Measurements from ENCODE around the gene C3orf18.

C3orf18 gene

DNA sequence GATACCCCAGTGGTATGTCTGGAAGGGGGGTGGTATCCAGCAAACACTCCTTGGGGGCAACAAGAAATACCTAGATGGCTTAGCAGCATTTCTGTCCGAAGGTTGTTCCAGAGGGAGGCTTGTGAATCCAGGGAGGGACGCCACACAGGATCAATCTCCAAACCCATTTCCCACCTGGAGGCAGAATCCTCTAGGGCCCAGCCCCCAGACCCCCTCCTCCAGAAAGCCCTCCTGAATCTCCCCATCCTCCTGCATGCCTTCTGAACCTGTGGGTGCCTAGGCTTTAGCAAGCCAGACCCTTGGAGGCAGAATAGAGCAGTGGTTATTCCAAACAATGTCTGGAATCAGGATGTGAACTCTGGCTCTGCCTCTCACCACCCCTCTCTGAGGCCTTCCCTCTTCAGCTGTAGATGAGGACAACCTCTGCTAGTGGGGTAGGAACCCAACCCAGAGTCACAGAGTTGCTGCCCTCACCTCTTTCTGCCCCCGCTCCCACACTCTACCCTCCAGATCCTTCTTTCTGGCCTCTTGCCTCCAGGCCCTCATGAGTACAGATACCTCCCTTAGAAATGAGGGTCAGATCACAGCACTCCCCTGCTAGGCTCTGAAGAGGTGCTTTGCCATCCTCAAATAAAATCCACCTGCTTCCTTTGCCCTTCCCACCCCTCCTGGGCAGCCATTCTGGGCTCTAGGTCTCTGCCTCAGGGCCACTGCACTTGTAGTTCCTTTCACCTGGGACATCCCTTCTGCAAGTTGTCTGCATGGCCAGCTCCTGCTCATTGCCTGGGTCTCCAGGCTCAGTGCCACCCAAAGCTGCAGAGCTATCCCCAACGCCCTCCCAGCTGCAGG lies 35.9 kb upstream of the C3orf18 start:
- DNase-seq: no peak

GRCh38 chr3:50602595-50603191 lies 35.1 kb upstream of the C3orf18 start:
- DNase-seq: no peak

- peak; percentile 60 for DNase-seq
Observed at GRCh38 chr3:50600841-50601591, 33.5 kb upstream of the C3orf18 start.

GRCh38 chr3:50600141-50600753 lies 32.7 kb upstream of the C3orf18 start:
- DNase-seq: no peak

DNA sequence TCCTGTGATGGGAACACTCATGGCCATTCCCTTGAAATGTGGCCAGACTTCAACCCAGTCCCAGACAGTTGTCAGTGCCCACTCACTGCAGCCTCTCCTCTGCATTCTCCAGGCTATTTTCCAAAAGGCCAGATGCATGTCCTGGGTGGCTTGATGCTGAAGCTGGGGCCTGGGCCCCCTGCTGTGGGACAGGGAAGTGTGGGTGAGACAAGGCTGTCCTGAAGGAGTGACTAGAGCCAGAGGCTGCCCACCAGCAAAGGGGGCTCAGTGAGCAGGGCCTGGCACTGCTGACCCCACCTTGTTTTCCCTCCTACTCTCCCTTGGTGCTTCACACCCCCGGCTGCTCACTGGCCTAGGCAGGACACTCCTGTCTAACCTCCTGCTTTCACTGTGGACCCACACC lies 32.2 kb upstream of the C3orf18 start:
- DNase-seq: no peak

DNA sequence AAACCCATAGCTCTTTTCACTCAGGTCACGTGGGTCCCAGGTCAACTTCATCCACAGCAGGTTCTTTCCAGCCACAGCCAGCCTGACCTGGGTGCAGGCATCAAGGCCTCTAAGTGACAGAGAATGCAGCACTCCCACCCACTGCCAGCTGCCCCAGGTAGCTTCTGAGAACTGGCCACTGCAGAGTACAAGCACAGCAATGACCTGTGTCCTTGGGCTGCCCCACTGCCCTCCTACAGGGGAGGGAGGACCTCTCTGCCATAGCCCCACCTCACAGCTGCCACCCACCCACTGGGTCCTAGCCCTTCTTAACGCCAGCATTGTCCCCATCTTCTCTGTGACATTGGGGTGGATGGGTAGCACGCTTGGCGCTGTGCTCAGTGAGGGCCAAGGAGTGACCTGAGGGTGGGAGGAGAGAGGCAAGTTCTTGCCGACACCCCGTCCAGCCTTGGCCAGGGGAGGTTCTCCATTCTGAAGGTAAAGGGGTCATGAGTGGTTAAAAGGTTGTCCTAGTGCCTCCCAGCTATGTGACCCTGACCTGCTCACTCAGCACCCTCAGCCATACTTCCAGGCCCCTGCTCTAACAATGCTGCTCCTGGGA lies 31.7 kb upstream of the C3orf18 start:
- no peak for DNase-seq

DNA sequence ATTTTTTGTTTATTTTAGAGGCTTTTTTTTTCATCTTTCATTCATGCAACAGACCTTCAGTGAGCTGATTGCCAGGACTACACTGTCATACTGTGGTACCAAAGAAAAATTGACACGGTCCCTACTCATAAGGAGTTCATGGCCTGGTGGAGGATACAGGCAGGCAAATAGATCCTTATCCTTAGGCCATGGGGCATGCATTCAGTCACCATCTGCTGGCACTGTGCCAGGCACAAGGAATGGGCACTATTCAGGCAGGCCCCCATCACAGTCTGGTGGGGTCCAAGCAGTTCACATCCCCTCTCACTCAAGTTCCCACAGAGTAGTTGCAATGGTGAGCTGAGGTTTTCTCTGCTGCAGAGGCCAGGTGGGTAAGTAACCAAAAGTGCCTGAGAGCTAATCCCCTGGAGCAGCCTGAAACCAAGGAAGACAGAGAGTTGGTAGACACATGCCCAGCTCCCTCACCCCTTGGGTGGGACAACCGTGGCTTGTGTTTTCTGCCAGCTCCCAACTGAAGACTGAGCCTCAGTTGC lies 26.8 kb upstream of the C3orf18 start:
- no peak for DNase-seq

- DNase-seq: no peak
Observed at GRCh38 chr3:50592568-50592967, 25.0 kb upstream of the C3orf18 start.

- DNase-seq: no peak
Observed at GRCh38 chr3:50591196-50591741, 23.7 kb upstream of the C3orf18 start.

GRCh38 chr3:50588759-50589433 lies 21.3 kb upstream of the C3orf18 start:
- DNase-seq: no peak

DNA sequence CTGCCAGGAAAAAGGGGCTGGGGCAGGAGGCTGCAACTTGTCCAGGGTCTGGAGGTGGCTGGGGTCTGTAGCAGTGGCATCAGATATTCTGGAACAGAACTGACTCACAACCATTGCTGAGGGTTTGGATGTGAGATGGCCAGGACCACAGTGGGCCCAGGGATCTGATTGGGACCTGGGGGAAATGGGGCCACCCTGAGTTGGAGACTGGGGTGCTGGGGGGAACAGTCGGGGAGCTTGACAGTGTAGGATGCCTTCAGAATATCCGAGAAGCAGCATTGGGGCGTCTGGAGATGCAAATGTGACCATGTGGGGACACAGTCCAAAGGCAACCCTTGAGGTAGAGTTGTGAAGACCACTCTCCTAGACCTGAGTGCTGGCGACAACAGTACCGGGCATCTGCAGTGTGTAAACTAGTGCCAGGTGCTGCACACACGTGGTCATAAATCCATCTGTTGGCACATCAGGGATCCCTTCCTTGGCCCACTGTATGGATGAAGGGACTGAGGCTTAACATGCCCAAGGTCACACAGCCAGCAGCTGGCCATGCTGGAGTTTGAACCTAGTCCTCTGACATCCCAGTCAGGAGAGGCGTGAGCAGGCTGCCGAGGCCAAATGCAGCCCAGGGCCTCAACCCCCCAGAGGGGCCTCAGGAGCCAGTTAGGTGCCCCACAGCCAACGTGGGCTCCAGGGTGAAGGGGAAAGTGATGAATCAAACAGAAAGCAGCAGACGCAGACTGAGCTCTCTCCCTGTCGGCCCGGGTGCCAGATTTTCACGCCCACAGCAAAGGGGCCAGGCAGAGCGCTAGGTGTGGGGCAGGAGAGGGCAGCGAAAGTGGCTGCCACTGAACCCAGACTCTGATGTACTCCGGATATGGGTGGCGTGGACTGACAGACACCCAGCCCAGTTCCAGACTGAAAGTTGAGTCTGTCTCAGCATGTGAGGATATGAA lies 20.5 kb upstream of the C3orf18 start:
- no peak for DNase-seq

- no peak for DNase-seq
Observed at GRCh38 chr3:50587373-50587772, 19.8 kb upstream of the C3orf18 start.

- DNase-seq: no peak
Observed at GRCh38 chr3:50586763-50587070, 19.2 kb upstream of the C3orf18 start.

DNA sequence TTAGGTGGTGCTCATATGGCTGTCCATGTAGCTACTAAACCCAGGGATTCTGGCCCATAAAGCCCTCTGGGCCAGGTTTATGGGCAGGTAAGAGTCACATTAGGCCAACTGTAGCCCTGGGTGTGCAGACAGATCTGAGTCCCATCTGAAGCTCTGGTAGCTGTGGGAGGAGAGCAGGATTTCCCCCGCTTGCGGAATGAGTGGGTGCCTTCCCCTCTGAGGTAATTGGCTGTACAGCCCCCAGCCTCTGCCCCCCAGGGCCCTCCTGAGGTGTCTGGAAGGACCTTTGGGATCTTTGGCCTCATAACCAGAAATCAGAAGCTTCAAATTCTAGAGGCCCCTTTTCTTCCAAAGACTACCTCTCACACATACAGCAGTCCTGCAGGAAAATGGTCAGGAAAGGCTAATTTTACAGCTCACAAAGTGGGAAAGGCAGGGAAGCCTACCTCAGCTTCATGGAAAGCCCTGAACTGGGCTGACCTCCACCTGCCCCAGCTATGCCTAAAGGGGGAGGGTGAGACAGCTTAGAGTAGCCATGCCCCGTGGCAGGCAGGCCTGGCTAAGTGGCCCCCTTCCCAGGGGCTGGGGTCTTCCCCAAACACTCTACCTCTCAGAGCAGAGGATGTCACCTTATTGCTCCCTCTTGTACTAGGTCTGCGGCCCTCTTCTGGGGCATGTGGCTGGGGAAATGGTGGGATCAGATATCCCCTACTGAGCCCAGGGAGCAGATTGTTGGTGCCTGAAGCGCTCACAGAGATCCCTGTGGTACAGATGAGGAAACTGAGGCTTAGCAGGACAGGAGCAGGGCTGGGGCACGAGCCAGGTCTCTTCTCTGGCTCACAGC lies 18.6 kb upstream of the C3orf18 start:
- no peak for DNase-seq

DNA sequence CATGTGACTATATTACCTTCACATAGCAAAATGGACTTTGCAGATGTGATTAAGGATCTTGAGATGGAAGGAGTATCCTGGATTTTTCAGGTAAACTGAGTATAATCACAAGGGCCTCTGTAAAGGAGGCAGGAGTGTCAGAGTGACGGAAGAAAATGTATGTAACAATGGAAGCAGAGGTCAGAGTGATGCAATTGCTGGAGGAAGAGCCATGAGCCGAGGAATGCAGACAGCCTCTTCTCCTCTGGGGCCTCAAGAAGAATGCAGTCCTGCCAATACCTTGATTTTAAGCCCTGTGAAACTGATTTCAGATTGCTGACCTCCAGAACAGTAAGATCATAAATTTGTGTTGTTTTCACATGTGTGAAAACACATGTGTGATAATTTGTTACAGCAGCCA lies 16.8 kb upstream of the C3orf18 start:
- DNase-seq: no peak

DNA sequence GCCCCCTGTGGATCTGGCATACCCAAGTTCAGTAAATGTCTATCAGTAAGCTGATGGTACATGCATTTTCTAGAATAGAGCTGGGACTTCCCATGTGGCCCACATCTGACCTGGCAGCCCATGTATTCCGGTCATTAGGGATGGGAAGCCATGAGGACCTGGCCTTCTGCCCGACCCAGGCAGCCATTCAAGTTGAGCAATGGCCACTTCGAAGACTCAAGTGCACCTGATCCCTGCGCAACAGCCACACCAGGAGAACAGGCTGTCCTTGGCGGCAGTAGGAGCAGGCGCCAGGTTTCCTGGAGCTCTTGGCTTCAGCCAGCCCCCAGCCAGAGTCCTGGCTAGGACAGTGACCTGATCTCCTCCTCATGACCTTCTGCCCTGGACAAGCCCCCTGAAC lies 16.4 kb upstream of the C3orf18 start:
- DNase-seq: no peak

GRCh38 chr3:50582083-50582482 lies 14.5 kb upstream of the C3orf18 start:
- DNase-seq: no peak

DNA sequence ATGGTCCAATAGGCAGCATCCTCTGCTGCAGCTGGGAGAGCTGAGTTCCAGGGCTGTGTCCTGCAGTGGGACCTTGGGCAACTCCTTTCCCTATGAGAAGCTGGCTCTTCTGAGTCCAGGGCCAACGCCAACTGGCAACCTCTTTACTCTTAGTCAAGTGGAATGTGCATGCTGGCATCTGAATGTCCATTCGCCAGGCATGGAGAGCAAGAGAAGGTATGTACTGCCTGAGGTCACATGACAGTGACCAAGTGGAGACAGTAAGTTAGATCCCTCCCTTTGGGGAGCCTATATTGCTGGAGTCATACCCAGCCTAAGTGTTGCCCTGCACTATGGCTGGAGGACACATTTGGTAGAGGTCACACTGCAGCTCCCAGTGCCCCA lies 13.9 kb upstream of the C3orf18 start:
- DNase-seq: no peak

GRCh38 chr3:50580683-50581458 lies 13.3 kb upstream of the C3orf18 start:
- DNase-seq: no peak

Measured in NCI-H2227 treated with DMSO at 0.1 percent for 48 hours (cell line).